IMR-90 (cell line): ENCODE data around the gene CDADC1. TPM values are rescaled to one million over a fixed set of nuclear protein-coding genes. Genes with fewer than 3 reads are reported as not detected.

Experiments used
- ATAC-seq: fragments of 200-7000 bp; cut with Tn5 transposase; 2 replicates; pipeline ENCODE4 v1.9.1; 2020; ENCODE audit warnings: low read depth, mild to moderate bottlenecking, moderate library complexity
- BruUV-seq: library from RNA; stranded (reverse); fragments of 400-500 nt; replicated peaks from 2 replicates; lab custom pipeline; 2021; lab: Mats Ljungman, UMichigan
- CTCF ChIA-PET: fragments of 300-600 bp; formaldehyde crosslinking; extraction: SDS; loops from one replicate; lab custom pipeline; 2021; ENCODE audit warnings: antibody characterized with exemption; lab: Yijun Ruan, JAX
- POLR2A ChIA-PET: fragments of 300-600 bp; sonication (Branson Sonifier 250); formaldehyde crosslinking; loops from one replicate; lab custom pipeline; 2022; ENCODE audit warnings: antibody characterized with exemption; ENCODE audit not compliant: unreplicated experiment; lab: Charles Lee
- DNase-seq: peaks from one replicate; pipeline ENCODE4 v3.0.0; 2013
- H2AFZ ChIP-seq: replicated peaks from 2 replicates; pipeline ENCODE3; 2013; ENCODE audit warnings: low read length, mild to moderate bottlenecking; ENCODE audit not compliant: poor library complexity
- H2AK5ac ChIP-seq: 2 replicates; pipeline ENCODE4 v1.6.1; 2013; ENCODE audit warnings: low read depth, low read length, inconsistent platforms
- H2AK9ac ChIP-seq: replicated peaks from 2 replicates; pipeline ENCODE3; 2013; ENCODE audit warnings: mild to moderate bottlenecking, low read depth, low read length, moderate library complexity; ENCODE audit not compliant: poor library complexity
- H2BK120ac ChIP-seq: 2 replicates; pipeline ENCODE4 v1.6.1; 2013; ENCODE audit warnings: low read depth, low read length, inconsistent platforms
- H2BK15ac ChIP-seq: 3 replicates; pipeline ENCODE4 v1.6.1; 2013; ENCODE audit warnings: low read depth, low read length, inconsistent platforms
- H2BK20ac ChIP-seq: 2 replicates; pipeline ENCODE4 v1.6.1; 2013; ENCODE audit warnings: low read depth, mild to moderate bottlenecking, inconsistent platforms, low read length, moderate library complexity
- H2BK5ac ChIP-seq: 2 replicates; pipeline ENCODE4 v1.6.1; 2013; ENCODE audit warnings: mild to moderate bottlenecking, low read depth, low read length, inconsistent platforms; ENCODE audit not compliant: poor library complexity, severe bottlenecking
- H3K14ac ChIP-seq: replicated peaks from 2 replicates; pipeline ENCODE4 v1.6.1; 2013; ENCODE audit warnings: low read depth, low read length, inconsistent platforms
- H3K18ac ChIP-seq: 2 replicates; pipeline ENCODE4 v1.6.1; 2013; ENCODE audit warnings: low read depth, low read length, control low read depth
- H3K23ac ChIP-seq: 2 replicates; pipeline ENCODE4 v1.6.1; 2013; ENCODE audit warnings: low read depth, low read length, inconsistent platforms
- H3K27ac ChIP-seq: 2 replicates; pipeline ENCODE4 v1.5.1; 2013; ENCODE audit warnings: mild to moderate bottlenecking, control low read depth, low read length; ENCODE audit not compliant: insufficient read depth
- H3K27me3 ChIP-seq: 2 replicates; pipeline ENCODE4 v1.6.1; 2013; ENCODE audit warnings: low read length; ENCODE audit not compliant: control insufficient read depth, insufficient read depth
- H3K36me3 ChIP-seq: 2 replicates; pipeline ENCODE4 v1.6.1; 2013; ENCODE audit warnings: low read length, mixed read lengths; ENCODE audit not compliant: control insufficient read depth, insufficient read depth
- H3K4ac ChIP-seq: 2 replicates; pipeline ENCODE4 v1.6.1; 2013; ENCODE audit warnings: low read depth, low read length, inconsistent platforms
- H3K4me1 ChIP-seq: 2 replicates; pipeline ENCODE4 v1.6.1; 2013; ENCODE audit warnings: low read length, mixed read lengths; ENCODE audit not compliant: control insufficient read depth, insufficient read depth
- H3K4me2 ChIP-seq: 2 replicates; pipeline ENCODE4 v1.6.1; 2013; ENCODE audit warnings: low read depth, mild to moderate bottlenecking, control low read depth, low read length, moderate library complexity
- H3K4me3 ChIP-seq: 2 replicates; pipeline ENCODE4 v1.5.1; 2013; ENCODE audit warnings: low read depth, mild to moderate bottlenecking, control low read depth, low read length, moderate library complexity; ENCODE audit not compliant: insufficient read depth
- H3K56ac ChIP-seq: 2 replicates; pipeline ENCODE4 v1.6.1; 2013; ENCODE audit warnings: low read length, inconsistent platforms; ENCODE audit not compliant: insufficient read depth; ENCODE audit errors: extremely low read depth
- H3K79me1 ChIP-seq, 2 experiments: 2 replicates each; pipeline ENCODE4 v1.6.1; 2013; ENCODE audit warnings: low read length in 2 of 2, inconsistent platforms in 1 of 2, low read depth in 1 of 2
- H3K9ac ChIP-seq: 2 replicates; pipeline ENCODE4 v1.6.1; 2013; ENCODE audit warnings: low read depth, low read length, control low read depth
- H3K9me1 ChIP-seq: 2 replicates; pipeline ENCODE4 v1.6.1; 2013; ENCODE audit warnings: low read length, inconsistent platforms; ENCODE audit not compliant: insufficient read depth
- H3K9me3 ChIP-seq: 2 replicates; pipeline ENCODE4 v1.6.1; 2013; ENCODE audit warnings: low read length; ENCODE audit not compliant: control insufficient read depth, insufficient read depth
- H4K20me1 ChIP-seq: 2 replicates; pipeline ENCODE4 v1.6.1; 2013; ENCODE audit warnings: low read length, inconsistent platforms; ENCODE audit not compliant: insufficient read depth
- H4K5ac ChIP-seq: 2 replicates; pipeline ENCODE4 v1.6.1; 2013; ENCODE audit warnings: mild to moderate bottlenecking, low read depth, low read length, control low read depth
- H4K8ac ChIP-seq, 2 experiments: 2 replicates each; pipeline ENCODE4 v1.6.1; 2013; ENCODE audit warnings: low read depth in 2 of 2, low read length in 2 of 2, control low read depth in 1 of 2, inconsistent platforms in 1 of 2
- H4K91ac ChIP-seq: 2 replicates; pipeline ENCODE4 v1.6.1; 2013; ENCODE audit warnings: low read depth, low read length, inconsistent platforms; ENCODE audit not compliant: insufficient read depth
- BHLHE40 ChIP-seq: fragments of 150-350 bp; IDR thresholded peaks from 2 replicates; pipeline ENCODE4 v1.6.1; 2016; ENCODE audit warnings: mild to moderate bottlenecking, low read depth, low read length
- CEBPB ChIP-seq: IDR thresholded peaks from 2 replicates; pipeline ENCODE4 v1.6.1; 2012; ENCODE audit warnings: low read depth, low read length, improper control_type of control experiment
- CHD1 ChIP-seq: IDR thresholded peaks from 2 replicates; pipeline ENCODE4 v1.6.1; 2012; ENCODE audit warnings: low read depth, low read length, improper control_type of control experiment
- ELK1 ChIP-seq: fragments of 150-350 bp; IDR thresholded peaks from 2 replicates; pipeline ENCODE4 v1.6.1; 2016; ENCODE audit warnings: low read depth, mild to moderate bottlenecking, low read length, moderate library complexity, borderline replicate concordance
- FOS ChIP-seq: fragments of 150-350 bp; IDR thresholded peaks from 2 replicates; pipeline ENCODE4 v1.6.1; 2016; ENCODE audit warnings: low read depth, low read length
- MAZ ChIP-seq: IDR thresholded peaks from 2 replicates; pipeline ENCODE4 v1.6.1; 2012; ENCODE audit warnings: low read depth, mild to moderate bottlenecking, low read length, improper control_type of control experiment, moderate library complexity, borderline replicate concordance
- MXI1 ChIP-seq: IDR thresholded peaks from 2 replicates; pipeline ENCODE4 v1.6.1; 2012; ENCODE audit warnings: low read depth, mild to moderate bottlenecking, low read length, moderate library complexity, borderline replicate concordance
- POLR2A ChIP-seq: IDR thresholded peaks from 2 replicates; pipeline ENCODE4 v1.6.1; 2012; ENCODE audit warnings: mild to moderate bottlenecking, low read depth, low read length
- RAD21 ChIP-seq: IDR thresholded peaks from 2 replicates; pipeline ENCODE4 v1.6.1; 2012; ENCODE audit warnings: low read length, improper control_type of control experiment
- RCOR1 ChIP-seq: IDR thresholded peaks from 2 replicates; pipeline ENCODE4 v1.6.1; 2012; ENCODE audit warnings: mild to moderate bottlenecking, low read length, improper control_type of control experiment; ENCODE audit not compliant: insufficient replicate concordance
- RFX5 ChIP-seq: IDR thresholded peaks from 2 replicates; pipeline ENCODE4 v1.8.0; 2012; ENCODE audit warnings: low read depth, mild to moderate bottlenecking, low read length, moderate library complexity
- SMC3 ChIP-seq: fragments of 150-350 bp; IDR thresholded peaks from 2 replicates; pipeline ENCODE4 v1.6.1; 2016; ENCODE audit warnings: low read depth, mild to moderate bottlenecking, antibody characterized with exemption, low read length, moderate library complexity
- WGBS, 2 experiments: methylation state at CpG; one replicate each; pipeline versions ENCODE4 v1.1.5 to v1.1.7; 2013; ENCODE audit warnings: missing lambda C conversion rate in 2 of 2; ENCODE audit not compliant: insufficient read length in 1 of 2; ENCODE audit errors: extremely low coverage in 2 of 2; 5-methylcytosine and 5-hydroxymethylcytosine counted together
- dilution Hi-C: fragments of 300-500 bp; cut with HindIII; formaldehyde crosslinking; loops from one replicate; pipeline ENCODE4 v1.14.3; 2018; ENCODE audit warnings: low sequenced_read_pairs; ENCODE audit not compliant: unreplicated experiment
- in situ Hi-C: fragments of 300-500 bp; cut with MboI; formaldehyde crosslinking; loops from 3 replicates; pipeline ENCODE4 v1.14.3; 2019; ENCODE audit warnings: low sequenced_read_pairs, inconsistent platforms, mixed read lengths
- intact Hi-C: fragments of 100-400 bp; cut with micrococcal nuclease; formaldehyde crosslinking; loops from 2 replicates; pipeline ENCODE4 v1.10.0; 2022
- polyA plus RNA-seq, 3 experiments: library from polyadenylated mRNA; depleted of rRNA; stranded (reverse); fragments of >200 nt; gene quantifications; 2 replicates each; pipeline ENCODE4 v1.2.3, GENCODE V29; 2012; ENCODE audit warnings: low replicate concordance in 1 of 3
- total RNA-seq: library from RNA; depleted of rRNA; stranded (reverse); fragments of >200 nt; gene quantifications from 2 replicates; pipeline ENCODE4 v1.2.3, GENCODE V29; 2012
- TF ChIP-seq, protein P1 (sequence below): fragments of 150-350 bp; IDR thresholded peaks from 2 replicates; pipeline ENCODE4 v1.6.1; 2017; ENCODE audit warnings: mild to moderate bottlenecking, antibody characterized with exemption, low read length, low read depth
- TF ChIP-seq, protein P2 (sequence below): conservative IDR thresholded peaks from 2 replicates; pipeline ENCODE4 v1.5.1; 2012; ENCODE audit warnings: mild to moderate bottlenecking, low read depth, low read length, improper control_type of control experiment

The CDADC1 gene
- total and polyA plus RNA-seq, 2 of the 4 experiments (the other 2 are of a cell fraction), result 0.54 to 2.6 TPM

GRCh38 chr13:49208619-49209018 lies 39.1 kb upstream of the CDADC1 start:
- Histone ChIP-seq H2BK120ac (no peak overlapping the region), H2AFZ (no peak overlapping the region), H3K9me3 (no peaks in the 10 kb centered on the region), H2BK5ac (no peak overlapping the region), H3K18ac (no peak overlapping the region), H2AK9ac (no peak overlapping the region), H3K27ac (no peak overlapping the region), H3K4ac (no peak overlapping the region), H3K4me2 (no peak overlapping the region), H3K23ac (no peak overlapping the region), H2BK20ac (no peak overlapping the region), H4K8ac (no peak overlapping the region), H3K56ac (no peak overlapping the region), H3K9me1 (no peaks in the 10 kb centered on the region), H3K27me3 (no peaks in the 10 kb centered on the region), H2BK15ac (no peak overlapping the region), H4K5ac (no peak overlapping the region), H3K4me1 (no peaks in the 10 kb centered on the region), H3K9ac (no peak overlapping the region), H3K79me1 (no peaks in the 10 kb centered on the region; a peak in 1 of 4 replicates), H4K20me1 (no peaks in the 10 kb centered on the region), H3K14ac (no peak overlapping the region), H3K36me3 (peaks cover 24% of the 10 kb centered on the region), H4K91ac (no peak overlapping the region), H2AK5ac (no peak overlapping the region), H3K4me3 (no peak overlapping the region)
- ATAC-seq (no peak), DNase-seq (no peak)
- no peak for TF ChIP-seq SMC3
- TF ChIP-seq POLR2A, result no peak
- TF ChIP-seq RAD21, result no peak
- no peak for TF ChIP-seq CEBPB
- TF ChIP-seq MXI1, result no peak
- no peak for TF ChIP-seq BHLHE40
- no peak for TF ChIP-seq FOS
- no peak for TF ChIP-seq RFX5
- TF ChIP-seq, protein P1, sequence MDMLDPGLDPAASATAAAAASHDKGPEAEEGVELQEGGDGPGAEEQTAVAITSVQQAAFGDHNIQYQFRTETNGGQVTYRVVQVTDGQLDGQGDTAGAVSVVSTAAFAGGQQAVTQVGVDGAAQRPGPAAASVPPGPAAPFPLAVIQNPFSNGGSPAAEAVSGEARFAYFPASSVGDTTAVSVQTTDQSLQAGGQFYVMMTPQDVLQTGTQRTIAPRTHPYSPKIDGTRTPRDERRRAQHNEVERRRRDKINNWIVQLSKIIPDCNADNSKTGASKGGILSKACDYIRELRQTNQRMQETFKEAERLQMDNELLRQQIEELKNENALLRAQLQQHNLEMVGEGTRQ, result no peak
- no peak for TF ChIP-seq CHD1
- TF ChIP-seq, protein P2, sequence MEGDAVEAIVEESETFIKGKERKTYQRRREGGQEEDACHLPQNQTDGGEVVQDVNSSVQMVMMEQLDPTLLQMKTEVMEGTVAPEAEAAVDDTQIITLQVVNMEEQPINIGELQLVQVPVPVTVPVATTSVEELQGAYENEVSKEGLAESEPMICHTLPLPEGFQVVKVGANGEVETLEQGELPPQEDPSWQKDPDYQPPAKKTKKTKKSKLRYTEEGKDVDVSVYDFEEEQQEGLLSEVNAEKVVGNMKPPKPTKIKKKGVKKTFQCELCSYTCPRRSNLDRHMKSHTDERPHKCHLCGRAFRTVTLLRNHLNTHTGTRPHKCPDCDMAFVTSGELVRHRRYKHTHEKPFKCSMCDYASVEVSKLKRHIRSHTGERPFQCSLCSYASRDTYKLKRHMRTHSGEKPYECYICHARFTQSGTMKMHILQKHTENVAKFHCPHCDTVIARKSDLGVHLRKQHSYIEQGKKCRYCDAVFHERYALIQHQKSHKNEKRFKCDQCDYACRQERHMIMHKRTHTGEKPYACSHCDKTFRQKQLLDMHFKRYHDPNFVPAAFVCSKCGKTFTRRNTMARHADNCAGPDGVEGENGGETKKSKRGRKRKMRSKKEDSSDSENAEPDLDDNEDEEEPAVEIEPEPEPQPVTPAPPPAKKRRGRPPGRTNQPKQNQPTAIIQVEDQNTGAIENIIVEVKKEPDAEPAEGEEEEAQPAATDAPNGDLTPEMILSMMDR, result no peak
- TF ChIP-seq ELK1, result no peak
- no peak for TF ChIP-seq RCOR1
- TF ChIP-seq MAZ, result no peak
- POLR2A ChIA-PET, result no interaction called here
- in situ Hi-C loops (no loop called here), intact Hi-C loops (loop anchor here (10.0 kb wide), 1 partner anchor 224 kb away; no protein-coding TSS in a partner anchor), dilution Hi-C loops (no loop called here)
- whole genome bisulfite sequencing, 2 experiments, result no CpG with 5 or more reads among the region's 4 CpGs
- CTCF ChIA-PET, result no interaction called here
- no TSS peak for BruUV-seq
